Forelimb muscle (tissue), 1 donor: Measurements from ENCODE around the gene EPHB1. TPM values are rescaled to one million over a fixed set of nuclear protein-coding genes. Genes with fewer than 3 reads are reported as not detected.
"Not testable (repeated sequence)": the region's sequence is repeated elsewhere in the genome, so short reads cannot be mapped to it uniquely, and the experiment has no call there.

Experiments used
- DNase-seq: peaks from one replicate; pipeline ENCODE4 v3.0.0-alpha.2; 2013; ENCODE audit warnings: low read depth
- polyA plus RNA-seq: library from polyadenylated mRNA; unstranded; fragments of 120-200 nt; gene quantifications from one replicate; pipeline ENCODE4 v1.2.1, GENCODE V29; 2013; ENCODE audit not compliant: insufficient read length

EPHB1 gene
- polyA plus RNA-seq, 1 donor: 49.5 TPM

- DNase-seq: no peak
These were observed 252.0 kb downstream of the EPHB1 start for GRCh38 chr3:135047061-135047460.

- DNase-seq: no peak
These were observed 255.5 kb downstream of the EPHB1 start for GRCh38 chr3:135050536-135050935.

GRCh38 chr3:135051409-135051973 is 256.4 kb downstream of the EPHB1 start:
- no peak for DNase-seq

GRCh38 chr3:135055449-135055848 is 260.4 kb downstream of the EPHB1 start:
- no peak for DNase-seq

GRCh38 chr3:135056084-135056730 is 261.1 kb downstream of the EPHB1 start:
- DNase-seq: no peak

- DNase-seq: no peak
These were observed 261.8 kb downstream of the EPHB1 start for GRCh38 chr3:135056733-135057310.

GRCh38 chr3:135057996-135058395 is 262.9 kb downstream of the EPHB1 start:
- no peak for DNase-seq

GRCh38 chr3:135059580-135059979 is 264.5 kb downstream of the EPHB1 start:
- DNase-seq: no peak

- not testable (repeated sequence) for DNase-seq
These were observed 272.0 kb downstream of the EPHB1 start for GRCh38 chr3:135066844-135067727.

- DNase-seq: no peak
These were observed 273.0 kb downstream of the EPHB1 start for GRCh38 chr3:135068011-135068410.

- DNase-seq: no peak
These were observed 274.3 kb downstream of the EPHB1 start for GRCh38 chr3:135069406-135069805.

- no peak for DNase-seq
These were observed 276.4 kb downstream of the EPHB1 start for GRCh38 chr3:135071483-135071882.

GRCh38 chr3:135072431-135072830 is 277.4 kb downstream of the EPHB1 start:
- DNase-seq: no peak

- DNase-seq: no peak
These were observed 280.1 kb downstream of the EPHB1 start for GRCh38 chr3:135075157-135075556.

- no peak for DNase-seq
These were observed 281.3 kb downstream of the EPHB1 start for GRCh38 chr3:135076341-135076740.

GRCh38 chr3:135077186-135077585 is 282.1 kb downstream of the EPHB1 start:
- no peak for DNase-seq

GRCh38 chr3:135078283-135078682 is 283.2 kb downstream of the EPHB1 start:
- no peak for DNase-seq

GRCh38 chr3:135079095-135079494 is 284.0 kb downstream of the EPHB1 start:
- no peak for DNase-seq

GRCh38 chr3:135081451-135081850 is 286.4 kb downstream of the EPHB1 start:
- no peak for DNase-seq

GRCh38 chr3:135081856-135082434 is 286.9 kb downstream of the EPHB1 start:
- no peak for DNase-seq

- no peak for DNase-seq
These were observed 287.6 kb downstream of the EPHB1 start for GRCh38 chr3:135082706-135083105.

GRCh38 chr3:135083179-135083578 is 288.1 kb downstream of the EPHB1 start:
- no peak for DNase-seq
